NCI-H446 treated with DMSO at 0.1 percent for 48 hours (cell line): Measurements from ENCODE around the gene TTC23.
"Not testable (repeated sequence)": the region's sequence is repeated elsewhere in the genome, so short reads cannot be mapped to it uniquely, and the experiment has no call there.

Source experiments
- DNase-seq: peaks from one replicate; lab custom pipeline; 2025; lab: John Stamatoyannopoulos, UW

TTC23 gene

GRCh38 chr15:99197856-99198255, 51.5 kb downstream of the TTC23 start:
- DNase-seq, result no peak

- DNase-seq, result not testable (repeated sequence)
Observed at GRCh38 chr15:99192181-99192580, 57.2 kb downstream of the TTC23 start.

- DNase-seq, result no peak
Observed at GRCh38 chr15:99187936-99188335, 61.4 kb downstream of the TTC23 start.

GRCh38 chr15:99185414-99186130, 63.8 kb downstream of the TTC23 start:
- no peak for DNase-seq

- DNase-seq, result no peak
Observed at GRCh38 chr15:99182791-99183190, 66.6 kb downstream of the TTC23 start.

- DNase-seq, result no peak
Observed at GRCh38 chr15:99181545-99181971, 67.8 kb downstream of the TTC23 start.

- no peak for DNase-seq
Observed at GRCh38 chr15:99180964-99181306, 68.4 kb downstream of the TTC23 start.

GRCh38 chr15:99180086-99180963, 69.1 kb downstream of the TTC23 start:
- DNase-seq, result no peak

- DNase-seq, result no peak
Observed at GRCh38 chr15:99177679-99178078, 71.7 kb downstream of the TTC23 start.

GRCh38 chr15:99176757-99177156, 72.6 kb downstream of the TTC23 start:
- no peak for DNase-seq

- DNase-seq, result no peak
Observed at GRCh38 chr15:99174567-99175395, 74.6 kb downstream of the TTC23 start.

- DNase-seq, result no peak
Observed at GRCh38 chr15:99172989-99173388, 76.4 kb downstream of the TTC23 start.

- DNase-seq, result no peak
Observed at GRCh38 chr15:99172171-99172570, 77.2 kb downstream of the TTC23 start.

- DNase-seq, result no peak
Observed at GRCh38 chr15:99170476-99171065, 78.8 kb downstream of the TTC23 start.

- DNase-seq, result no peak
Observed at GRCh38 chr15:99169769-99170311, 79.5 kb downstream of the TTC23 start.

- DNase-seq, result no peak
Observed at GRCh38 chr15:99168601-99169580, 80.5 kb downstream of the TTC23 start.

- DNase-seq, result no peak
Observed at GRCh38 chr15:99167640-99168039, 81.7 kb downstream of the TTC23 start.

- DNase-seq, result no peak
Observed at GRCh38 chr15:99167201-99167600, 82.2 kb downstream of the TTC23 start.

GRCh38 chr15:99165956-99166689, 83.3 kb downstream of the TTC23 start:
- no peak for DNase-seq
